Neural cell (in vitro differentiated cells): ENCODE data around the gene HTATSF1. TPM values are rescaled to one million over a fixed set of nuclear protein-coding genes. Genes with fewer than 3 reads are reported as not detected.

Source experiments
- H2AFZ ChIP-seq: fragments of 200-600, 300-800 bp; sonication (generic), shearing (Covaris generic); 2 replicates; pipeline ENCODE4 v1.6.0; 2014; ENCODE audit warnings: low read depth, mild to moderate bottlenecking, antibody characterized with exemption, low read length, moderate library complexity
- H3F3A ChIP-seq: fragments of 200-600 bp; shearing (Covaris generic); 2 replicates; pipeline ENCODE4 v1.6.1; 2016; ENCODE audit warnings: mild to moderate bottlenecking, moderate library complexity, mixed read lengths, antibody characterized with exemption, low read length; ENCODE audit not compliant: insufficient read depth, poor library complexity, severe bottlenecking
- H3K27ac ChIP-seq: fragments of 200-600, 300-800 bp; sonication (generic), shearing (Covaris generic); 2 replicates; pipeline ENCODE4 v1.5.1; 2014; ENCODE audit warnings: mild to moderate bottlenecking, low read length, moderate library complexity
- H3K27me3 ChIP-seq: fragments of 300-800, 200-600 bp; sonication (generic), shearing (Covaris generic); 2 replicates; pipeline ENCODE4 v1.6.0; 2014; ENCODE audit warnings: mild to moderate bottlenecking, low read depth, low read length, moderate library complexity; ENCODE audit not compliant: insufficient read depth
- H3K36me3 ChIP-seq: fragments of 300-800, 200-600 bp; sonication (generic), shearing (Covaris generic); 2 replicates; pipeline ENCODE4 v1.5.1; 2014; ENCODE audit warnings: mild to moderate bottlenecking, antibody characterized with exemption, low read length, moderate library complexity; ENCODE audit not compliant: insufficient read depth
- H3K4me2 ChIP-seq: fragments of 300-800, 200-600 bp; sonication (generic), shearing (Covaris generic); 2 replicates; pipeline ENCODE4 v1.6.0; 2014; ENCODE audit warnings: mild to moderate bottlenecking, low read length
- H3K4me3 ChIP-seq: fragments of 300-800, 200-600 bp; sonication (generic), shearing (Covaris generic); 2 replicates; pipeline ENCODE4 v1.5.1; 2014; ENCODE audit warnings: mild to moderate bottlenecking, low read length, moderate library complexity
- H3K79me2 ChIP-seq: fragments of 200-600 bp; shearing (Covaris generic); replicated peaks from 2 replicates; pipeline ENCODE4 v1.6.0; 2014; ENCODE audit warnings: mild to moderate bottlenecking, low read length, moderate library complexity; ENCODE audit not compliant: insufficient read depth
- H3K9ac ChIP-seq: fragments of 300-800, 200-600 bp; sonication (generic), shearing (Covaris generic); 2 replicates; pipeline ENCODE4 v1.6.1; 2016; ENCODE audit warnings: mild to moderate bottlenecking, low read length, mixed read lengths
- H3K9me2 ChIP-seq: fragments of 200-600 bp; shearing (Covaris generic); 2 replicates; pipeline ENCODE4 v1.6.1; 2016; ENCODE audit warnings: mild to moderate bottlenecking, low read length, mixed read lengths; ENCODE audit not compliant: insufficient read depth
- H3K9me3 ChIP-seq: fragments of 200-600, 300-800 bp; sonication (generic), shearing (Covaris generic); 2 replicates; pipeline ENCODE4 v1.6.1; 2016; ENCODE audit warnings: mild to moderate bottlenecking, mixed run types, low read length, moderate library complexity, mixed read lengths
- H4K20me1 ChIP-seq: fragments of 200-600 bp; shearing (Covaris generic); 2 replicates; pipeline ENCODE4 v1.6.1; 2016; ENCODE audit warnings: mild to moderate bottlenecking, mixed run types; ENCODE audit not compliant: insufficient read depth
- EP300 ChIP-seq: fragments of 450-650 bp; conservative IDR thresholded peaks from 2 replicates; pipeline ENCODE4 v1.6.1; 2014; ENCODE audit warnings: antibody characterized with exemption, mild to moderate bottlenecking, moderate library complexity; ENCODE audit not compliant: poor library complexity, severe bottlenecking
- EZH2 ChIP-seq: fragments of 200-600, 300-800 bp; shearing (Covaris generic), sonication (generic); IDR thresholded peaks from 2 replicates; pipeline ENCODE4 v1.6.1; 2014; ENCODE audit warnings: antibody characterized with exemption, low read length, borderline replicate concordance, mild to moderate bottlenecking; ENCODE audit not compliant: insufficient read depth, poor library complexity, severe bottlenecking
- MXI1 ChIP-seq: fragments of 450-650 bp; conservative IDR thresholded peaks from 2 replicates; pipeline ENCODE4 v1.6.1; 2014; ENCODE audit warnings: antibody characterized with exemption, mild to moderate bottlenecking; ENCODE audit not compliant: poor library complexity, severe bottlenecking
- POLR2AphosphoS5 ChIP-seq: IDR thresholded peaks from 2 replicates; pipeline ENCODE4 v1.6.1; 2012
- RAD21 ChIP-seq: fragments of 450-650 bp; conservative IDR thresholded peaks from 2 replicates; pipeline ENCODE4 v1.6.1; 2014; ENCODE audit warnings: antibody characterized with exemption, mild to moderate bottlenecking, moderate library complexity
- SMC3 ChIP-seq: fragments of 450-650 bp; conservative IDR thresholded peaks from 2 replicates; pipeline ENCODE4 v1.6.1; 2014; ENCODE audit warnings: antibody characterized with exemption, mild to moderate bottlenecking, moderate library complexity; ENCODE audit not compliant: poor library complexity
- TAF1 ChIP-seq: IDR thresholded peaks from 2 replicates; pipeline ENCODE4 v1.6.1; 2012; ENCODE audit warnings: low read depth
- polyA plus RNA-seq: library from polyadenylated mRNA; depleted of rRNA; stranded (reverse); fragments of >200 nt; gene quantifications from 2 replicates; pipeline ENCODE4 v1.2.3, GENCODE V29; 2014
- TF ChIP-seq, protein P1 (sequence below): fragments of 450-650 bp; IDR thresholded peaks from 2 replicates; pipeline ENCODE4 v1.5.1; 2014; ENCODE audit warnings: antibody characterized with exemption, mild to moderate bottlenecking, moderate library complexity; ENCODE audit not compliant: poor library complexity, severe bottlenecking
- TF ChIP-seq, protein P2 (sequence below): IDR thresholded peaks from 2 replicates; pipeline ENCODE4 v1.6.1; 2012; ENCODE audit warnings: borderline replicate concordance

HTATSF1 gene
- polyA plus RNA-seq, 1 donor from 2014 or later, result 137 TPM

DNA sequence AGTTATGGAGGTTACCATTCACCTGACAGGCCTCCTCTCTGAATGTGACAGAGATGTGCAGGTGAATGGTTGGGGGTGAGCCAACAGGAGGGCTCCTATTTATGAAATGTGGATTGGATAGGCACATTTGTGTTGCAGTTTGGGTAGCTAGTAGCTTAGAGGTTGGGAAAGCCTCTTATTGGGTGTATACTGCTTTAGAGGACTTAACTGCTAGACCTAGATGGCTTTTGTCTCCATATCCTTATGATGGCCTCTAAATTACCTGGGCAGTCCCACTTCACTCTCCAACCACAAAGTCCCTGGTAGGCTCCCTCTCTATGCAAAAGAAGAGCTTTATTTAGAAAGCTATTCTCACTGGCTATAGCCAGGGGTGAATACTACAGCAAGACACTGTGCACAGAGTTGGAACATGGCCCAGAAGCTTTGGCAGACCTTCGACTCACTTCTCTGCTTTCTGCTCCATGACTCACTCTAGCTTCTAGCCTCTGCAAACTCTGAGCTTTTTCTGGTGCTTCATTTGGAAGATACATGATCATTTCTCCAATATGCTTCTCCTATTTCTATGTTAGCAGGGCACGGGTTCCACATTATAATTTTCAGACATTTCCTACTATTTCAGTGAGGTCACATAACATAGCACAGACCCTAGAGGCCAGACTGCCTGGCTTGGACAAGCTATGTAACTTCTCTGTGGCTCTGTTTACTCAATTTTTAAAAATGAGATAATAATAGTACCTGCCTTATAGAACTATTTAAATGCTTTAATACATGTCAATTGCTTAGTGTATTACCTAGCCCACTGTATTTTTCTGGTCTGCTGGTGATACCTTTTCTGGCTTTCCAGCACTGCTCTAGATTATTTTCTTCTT is 28.6 kb downstream of the HTATSF1 start:
- Histone ChIP-seq H4K20me1 (no peaks in the 10 kb centered on the region), H2AFZ (no peak overlapping the region), H3K79me2 (no peaks in the 10 kb centered on the region), H3K4me3 (no peak overlapping the region), H3K9me2 (no peaks in the 10 kb centered on the region), H3K4me2 (no peak overlapping the region), H3K36me3 (no peaks in the 10 kb centered on the region), H3K9ac (no peak overlapping the region), H3K9me3 (no peaks in the 10 kb centered on the region), H3F3A (no peaks in the 10 kb centered on the region), H3K27me3 (no peaks in the 10 kb centered on the region), H3K27ac (no peak overlapping the region)
- TF ChIP-seq POLR2AphosphoS5, result no peak
- TF ChIP-seq, protein P1, sequence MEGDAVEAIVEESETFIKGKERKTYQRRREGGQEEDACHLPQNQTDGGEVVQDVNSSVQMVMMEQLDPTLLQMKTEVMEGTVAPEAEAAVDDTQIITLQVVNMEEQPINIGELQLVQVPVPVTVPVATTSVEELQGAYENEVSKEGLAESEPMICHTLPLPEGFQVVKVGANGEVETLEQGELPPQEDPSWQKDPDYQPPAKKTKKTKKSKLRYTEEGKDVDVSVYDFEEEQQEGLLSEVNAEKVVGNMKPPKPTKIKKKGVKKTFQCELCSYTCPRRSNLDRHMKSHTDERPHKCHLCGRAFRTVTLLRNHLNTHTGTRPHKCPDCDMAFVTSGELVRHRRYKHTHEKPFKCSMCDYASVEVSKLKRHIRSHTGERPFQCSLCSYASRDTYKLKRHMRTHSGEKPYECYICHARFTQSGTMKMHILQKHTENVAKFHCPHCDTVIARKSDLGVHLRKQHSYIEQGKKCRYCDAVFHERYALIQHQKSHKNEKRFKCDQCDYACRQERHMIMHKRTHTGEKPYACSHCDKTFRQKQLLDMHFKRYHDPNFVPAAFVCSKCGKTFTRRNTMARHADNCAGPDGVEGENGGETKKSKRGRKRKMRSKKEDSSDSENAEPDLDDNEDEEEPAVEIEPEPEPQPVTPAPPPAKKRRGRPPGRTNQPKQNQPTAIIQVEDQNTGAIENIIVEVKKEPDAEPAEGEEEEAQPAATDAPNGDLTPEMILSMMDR, result no peak
- TF ChIP-seq TAF1, result no peak
- no peak for TF ChIP-seq SMC3
- TF ChIP-seq MXI1, result no peak
- TF ChIP-seq, protein P2, sequence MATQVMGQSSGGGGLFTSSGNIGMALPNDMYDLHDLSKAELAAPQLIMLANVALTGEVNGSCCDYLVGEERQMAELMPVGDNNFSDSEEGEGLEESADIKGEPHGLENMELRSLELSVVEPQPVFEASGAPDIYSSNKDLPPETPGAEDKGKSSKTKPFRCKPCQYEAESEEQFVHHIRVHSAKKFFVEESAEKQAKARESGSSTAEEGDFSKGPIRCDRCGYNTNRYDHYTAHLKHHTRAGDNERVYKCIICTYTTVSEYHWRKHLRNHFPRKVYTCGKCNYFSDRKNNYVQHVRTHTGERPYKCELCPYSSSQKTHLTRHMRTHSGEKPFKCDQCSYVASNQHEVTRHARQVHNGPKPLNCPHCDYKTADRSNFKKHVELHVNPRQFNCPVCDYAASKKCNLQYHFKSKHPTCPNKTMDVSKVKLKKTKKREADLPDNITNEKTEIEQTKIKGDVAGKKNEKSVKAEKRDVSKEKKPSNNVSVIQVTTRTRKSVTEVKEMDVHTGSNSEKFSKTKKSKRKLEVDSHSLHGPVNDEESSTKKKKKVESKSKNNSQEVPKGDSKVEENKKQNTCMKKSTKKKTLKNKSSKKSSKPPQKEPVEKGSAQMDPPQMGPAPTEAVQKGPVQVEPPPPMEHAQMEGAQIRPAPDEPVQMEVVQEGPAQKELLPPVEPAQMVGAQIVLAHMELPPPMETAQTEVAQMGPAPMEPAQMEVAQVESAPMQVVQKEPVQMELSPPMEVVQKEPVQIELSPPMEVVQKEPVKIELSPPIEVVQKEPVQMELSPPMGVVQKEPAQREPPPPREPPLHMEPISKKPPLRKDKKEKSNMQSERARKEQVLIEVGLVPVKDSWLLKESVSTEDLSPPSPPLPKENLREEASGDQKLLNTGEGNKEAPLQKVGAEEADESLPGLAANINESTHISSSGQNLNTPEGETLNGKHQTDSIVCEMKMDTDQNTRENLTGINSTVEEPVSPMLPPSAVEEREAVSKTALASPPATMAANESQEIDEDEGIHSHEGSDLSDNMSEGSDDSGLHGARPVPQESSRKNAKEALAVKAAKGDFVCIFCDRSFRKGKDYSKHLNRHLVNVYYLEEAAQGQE, result no peak
- TF ChIP-seq EZH2, result no peak
- TF ChIP-seq RAD21, result no peak
- TF ChIP-seq EP300, result no peak

DNA sequence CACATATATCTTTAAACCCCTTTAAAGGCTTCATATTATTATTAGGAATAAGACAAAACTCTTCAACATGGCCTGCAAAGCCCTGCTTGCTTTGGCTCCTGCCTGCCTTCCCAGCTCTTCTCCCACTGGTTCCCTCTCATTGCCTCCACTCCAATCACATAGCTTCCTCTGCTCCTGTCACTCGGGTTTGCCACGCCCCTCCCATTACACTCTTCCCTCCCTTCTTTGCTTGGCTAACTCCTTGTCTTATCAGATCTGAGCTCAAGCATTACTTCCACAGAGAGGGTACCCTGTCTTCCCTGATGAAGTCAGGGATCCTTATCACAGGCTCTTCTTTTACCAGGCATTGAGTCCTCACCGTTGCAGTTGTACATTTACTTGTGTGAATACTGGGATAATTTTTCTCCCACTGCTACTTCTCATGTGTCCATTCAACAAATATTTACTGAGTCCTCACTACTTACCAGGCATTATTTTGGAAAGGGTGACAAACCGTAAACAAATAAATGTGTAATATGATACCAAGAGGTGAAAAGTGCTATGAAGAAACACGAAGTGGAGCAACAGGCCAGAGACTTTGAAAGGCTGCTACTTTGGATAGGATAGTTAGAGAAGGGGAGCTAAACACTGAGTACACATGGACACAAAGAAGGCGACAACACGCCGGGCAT is 31.4 kb downstream of the HTATSF1 start:
- Histone ChIP-seq H3K9ac (no peak overlapping the region), H3K4me3 (no peak overlapping the region), H3K36me3 (no peaks in the 10 kb centered on the region)

More for the DNA sequence above, 31.4 kb downstream of the HTATSF1 start:
- H3K9me3 ChIP-seq, result no peaks in the 10 kb centered on the region
- H3F3A ChIP-seq, result no peaks in the 10 kb centered on the region
- H3K27me3 ChIP-seq, result no peaks in the 10 kb centered on the region
- H2AFZ ChIP-seq, result no peak overlapping the region
- no peak overlapping the region for H3K27ac ChIP-seq
- H4K20me1 ChIP-seq, result no peaks in the 10 kb centered on the region
- TF ChIP-seq MXI1 (no peak), SMC3 (no peak), RAD21 (no peak), EP300 (no peak), POLR2AphosphoS5 (no peak), EZH2 (no peak), TAF1 (no peak)
- TF ChIP-seq, protein P1, result no peak
- TF ChIP-seq, protein P2, result no peak
- no peaks in the 10 kb centered on the region for H3K9me2 ChIP-seq
- no peaks in the 10 kb centered on the region for H3K79me2 ChIP-seq
- H3K4me2 ChIP-seq, result no peak overlapping the region
